GM18505 (cell line): ENCODE data around the gene WDR70.

Experiments used
- ATAC-seq: cut with Tn5 transposase; IDR thresholded peaks from one replicate; pipeline ENCODE4 v1.9.1; 2021; ENCODE audit not compliant: unreplicated experiment
- POLR2A ChIP-seq: IDR thresholded peaks from 4 replicates; pipeline ENCODE4 v1.6.1; 2011; ENCODE audit warnings: borderline replicate concordance; ENCODE audit not compliant: insufficient read depth, insufficient read length; ENCODE audit errors: extremely low read depth

WDR70 gene

GRCh38 chr5:37715361-37715760 lies 336.2 kb downstream of the WDR70 start:
- no peak for ATAC-seq
- no peak for TF ChIP-seq POLR2A

GRCh38 chr5:37715992-37716391 lies 336.9 kb downstream of the WDR70 start:
- no peak for ATAC-seq
- TF ChIP-seq POLR2A, result no peak

GRCh38 chr5:37716405-37716804 lies 337.3 kb downstream of the WDR70 start:
- ATAC-seq, result no peak
- TF ChIP-seq POLR2A, result no peak

- ATAC-seq, result no peak
These were observed 338.1 kb downstream of the WDR70 start for GRCh38 chr5:37717276-37717612.

GRCh38 chr5:37717613-37718431 lies 338.7 kb downstream of the WDR70 start:
- no peak for TF ChIP-seq POLR2A
- no peak for ATAC-seq

More at GRCh38 chr5:37717276-37717612, 338.1 kb downstream of the WDR70 start:
- no peak for TF ChIP-seq POLR2A

GRCh38 chr5:37720550-37720952 lies 341.4 kb downstream of the WDR70 start:
- no peak for TF ChIP-seq POLR2A
- no peak for ATAC-seq

GRCh38 chr5:37721447-37721871 lies 342.3 kb downstream of the WDR70 start:
- peak; percentile 67 for ATAC-seq

GRCh38 chr5:37722236-37723161 lies 343.4 kb downstream of the WDR70 start:
- no peak for TF ChIP-seq POLR2A
- peak; percentile 53 for ATAC-seq

More at GRCh38 chr5:37721447-37721871, 342.3 kb downstream of the WDR70 start:
- no peak for TF ChIP-seq POLR2A

GRCh38 chr5:37723162-37723961 lies 344.2 kb downstream of the WDR70 start:
- no peak for TF ChIP-seq POLR2A

GRCh38 chr5:37724395-37725125 lies 345.4 kb downstream of the WDR70 start:
- TF ChIP-seq POLR2A, result no peak
- no peak for ATAC-seq

More at GRCh38 chr5:37723162-37723961, 344.2 kb downstream of the WDR70 start:
- ATAC-seq, result no peak

GRCh38 chr5:37725185-37725584 lies 346.1 kb downstream of the WDR70 start:
- ATAC-seq, result no peak
- TF ChIP-seq POLR2A, result no peak

GRCh38 chr5:37727238-37727637 lies 348.1 kb downstream of the WDR70 start:
- no peak for ATAC-seq
- no peak for TF ChIP-seq POLR2A
